ENCODE results near the gene PARVB.
A peak's percentile ranks its signal among the peaks of the same experiment; 100 is the strongest.

The PARVB gene

GRCh38 chr22:44188986-44189630 is 165.0 kb downstream of the PARVB start:
- no peak for DNase-seq

- DNase-seq: no peak
These were observed 166.4 kb downstream of the PARVB start for GRCh38 chr22:44190381-44190976.

GRCh38 chr22:44191036-44191454 is 166.9 kb downstream of the PARVB start:
- DNase-seq: no peak

- DNase-seq: no peak
These were observed 168.2 kb downstream of the PARVB start for GRCh38 chr22:44192098-44192815.

- DNase-seq: no peak
These were observed 168.9 kb downstream of the PARVB start for GRCh38 chr22:44192816-44193534.

GRCh38 chr22:44193535-44193891 is 169.4 kb downstream of the PARVB start:
- no peak for DNase-seq

GRCh38 chr22:44194569-44194968 is 170.5 kb downstream of the PARVB start:
- no peak for DNase-seq

GRCh38 chr22:44195189-44195871 is 171.2 kb downstream of the PARVB start:
- DNase-seq: no peak

GRCh38 chr22:44196241-44196640 is 172.1 kb downstream of the PARVB start:
- no peak for DNase-seq

GRCh38 chr22:44196731-44197131 is 172.6 kb downstream of the PARVB start:
- DNase-seq: no peak

- no peak for DNase-seq
These were observed 173.2 kb downstream of the PARVB start for GRCh38 chr22:44197271-44197670.

- DNase-seq: no peak
These were observed 175.1 kb downstream of the PARVB start for GRCh38 chr22:44199164-44199563.

- no peak for DNase-seq
These were observed 175.8 kb downstream of the PARVB start for GRCh38 chr22:44199866-44200265.

- DNase-seq: no peak
These were observed 176.3 kb downstream of the PARVB start for GRCh38 chr22:44200451-44200850.

- DNase-seq: no peak
These were observed 176.9 kb downstream of the PARVB start for GRCh38 chr22:44200855-44201550.

- no peak for DNase-seq
These were observed 177.6 kb downstream of the PARVB start for GRCh38 chr22:44201665-44202064.

GRCh38 chr22:44202261-44202789 is 178.2 kb downstream of the PARVB start:
- DNase-seq: peak; percentile 7

- DNase-seq: no peak
These were observed 179.1 kb downstream of the PARVB start for GRCh38 chr22:44203203-44203602.

- no peak for DNase-seq
These were observed 180.8 kb downstream of the PARVB start for GRCh38 chr22:44204739-44205515.

- no peak for DNase-seq
These were observed 181.6 kb downstream of the PARVB start for GRCh38 chr22:44205516-44206329.

GRCh38 chr22:44206330-44206645 is 182.2 kb downstream of the PARVB start:
- no peak for DNase-seq
